ENCODE measurements around the gene LRRC41. TPM values are rescaled to one million over a fixed set of nuclear protein-coding genes. Genes with fewer than 3 reads are reported as not detected.

LRRC41 gene
- total RNA-seq = 90.7 and 93.4 TPM in 2 replicates
- long read RNA-seq, full-length matches to known transcripts = 282 of 349 reads
- long read RNA-seq, partial matches to known transcripts = 45 of 349 reads
- long read RNA-seq, other reads (novel, unspliced or antisense) = 22 of 349 reads

GRCh38 chr1:46303038-46303871 is at the start of gene LRRC41, which contains the start of gene UQCRH:
Gene LRRC41 (minus strand): TSS chr1:46303616. CDS start chr1:46303322, 294 bp downstream.
Gene UQCRH (plus strand): TSS chr1:46303698. CDS start chr1:46303767, 69 bp downstream.
- no peak for TF ChIP-seq CTCF (IDR thresholded peaks at IDR 0.05)
- Mint-ChIP-seq H3K9me3 (ENCODE audit: unreplicated experiment) (no peaks in the 10 kb centered on the region), H3K36me3 (ENCODE audit: unreplicated experiment) (peaks cover 3% of the 10 kb centered on the region), H3K27ac (ENCODE audit: unreplicated experiment) (peak within 1 kb of the TSS; percentile 99), H3K27me3 (ENCODE audit: unreplicated experiment) (no peaks in the 10 kb centered on the region), H3K4me1 (ENCODE audit: unreplicated experiment) (peaks cover 42% of the 10 kb centered on the region), H3K4me3 (ENCODE audit: unreplicated experiment) (peak within 1 kb of the TSS; percentile 99)
- DNase-seq (ENCODE audit: extremely low spot score, unreplicated experiment) = peak; percentile 98

- Mint-ChIP-seq H3K4me3 (ENCODE audit: unreplicated experiment) (no peak overlapping the region), H3K27me3 (ENCODE audit: unreplicated experiment) (no peaks in the 10 kb centered on the region), H3K4me1 (ENCODE audit: unreplicated experiment) (peaks cover 4% of the 10 kb centered on the region), H3K9me3 (ENCODE audit: unreplicated experiment) (no peaks in the 10 kb centered on the region), H3K27ac (ENCODE audit: unreplicated experiment) (no peak overlapping the region), H3K36me3 (ENCODE audit: unreplicated experiment) (peaks cover 24% of the 10 kb centered on the region)
- TF ChIP-seq CTCF (IDR thresholded peaks at IDR 0.05) = no peak
- no peak for DNase-seq (ENCODE audit: extremely low spot score, unreplicated experiment)
These were observed 48.9 kb upstream of the LRRC41 start for GRCh38 chr1:46352363-46352762.

GRCh38 chr1:46345281-46345680 is 41.9 kb upstream of the LRRC41 start:
- TF ChIP-seq CTCF (IDR thresholded peaks at IDR 0.05) = no peak
- no peak overlapping the region for H3K27ac Mint-ChIP-seq (ENCODE audit: unreplicated experiment)
- no peak for DNase-seq (ENCODE audit: extremely low spot score, unreplicated experiment)
- no peaks in the 10 kb centered on the region for H3K9me3 Mint-ChIP-seq (ENCODE audit: unreplicated experiment)
- no peak overlapping the region for H3K4me3 Mint-ChIP-seq (ENCODE audit: unreplicated experiment)
- no peaks in the 10 kb centered on the region for H3K27me3 Mint-ChIP-seq (ENCODE audit: unreplicated experiment)
- peaks cover 32% of the 10 kb centered on the region for H3K36me3 Mint-ChIP-seq (ENCODE audit: unreplicated experiment)
- peaks cover 26% of the 10 kb centered on the region for H3K4me1 Mint-ChIP-seq (ENCODE audit: unreplicated experiment)

- Mint-ChIP-seq H3K36me3 (ENCODE audit: unreplicated experiment) (peaks cover 29% of the 10 kb centered on the region), H3K9me3 (ENCODE audit: unreplicated experiment) (no peaks in the 10 kb centered on the region), H3K27ac (ENCODE audit: unreplicated experiment) (no peak overlapping the region), H3K4me3 (ENCODE audit: unreplicated experiment) (no peak overlapping the region), H3K27me3 (ENCODE audit: unreplicated experiment) (no peaks in the 10 kb centered on the region), H3K4me1 (ENCODE audit: unreplicated experiment) (peaks cover 31% of the 10 kb centered on the region)
- no peak for TF ChIP-seq CTCF (IDR thresholded peaks at IDR 0.05)
- no peak for DNase-seq (ENCODE audit: extremely low spot score, unreplicated experiment)
These were observed 41.1 kb upstream of the LRRC41 start for GRCh38 chr1:46344481-46344880.

- H3K36me3 Mint-ChIP-seq (ENCODE audit: unreplicated experiment) = peaks cover 27% of the 10 kb centered on the region
- TF ChIP-seq CTCF (IDR thresholded peaks at IDR 0.05) = no peak
- DNase-seq (ENCODE audit: extremely low spot score, unreplicated experiment) = no peak
- no peaks in the 10 kb centered on the region for H3K27me3 Mint-ChIP-seq (ENCODE audit: unreplicated experiment)
- H3K9me3 Mint-ChIP-seq (ENCODE audit: unreplicated experiment) = no peaks in the 10 kb centered on the region
- H3K4me3 Mint-ChIP-seq (ENCODE audit: unreplicated experiment) = no peak overlapping the region
- no peak overlapping the region for H3K27ac Mint-ChIP-seq (ENCODE audit: unreplicated experiment)
- peaks cover 36% of the 10 kb centered on the region for H3K4me1 Mint-ChIP-seq (ENCODE audit: unreplicated experiment)
These were observed 40.3 kb upstream of the LRRC41 start for GRCh38 chr1:46343705-46344104.

Measured in osteocyte (in vitro differentiated cells).